Measurements from ENCODE around the gene BBS12.

The BBS12 gene

GRCh38 chr4:122692641-122693520 is 39.6 kb upstream of the BBS12 start:
- no peak for DNase-seq (ENCODE audit: low spot score)
- no peak for TF ChIP-seq CTCF (IDR thresholded peaks at IDR 0.05; ENCODE audit: borderline replicate concordance, control extremely low read depth, extremely low read depth, insufficient read depth, missing control alignments)
- in situ Hi-C loops (cut with MboI; ENCODE audit: low sequenced_read_pairs, unreplicated experiment): no loop called here

- TF ChIP-seq CTCF (IDR thresholded peaks at IDR 0.05; ENCODE audit: borderline replicate concordance, control extremely low read depth, extremely low read depth, insufficient read depth, missing control alignments): no peak
- in situ Hi-C loops (cut with MboI; ENCODE audit: low sequenced_read_pairs, unreplicated experiment): no loop called here
- DNase-seq (ENCODE audit: low spot score): no peak
These were observed 37.3 kb upstream of the BBS12 start for GRCh38 chr4:122695226-122695625.

DNA sequence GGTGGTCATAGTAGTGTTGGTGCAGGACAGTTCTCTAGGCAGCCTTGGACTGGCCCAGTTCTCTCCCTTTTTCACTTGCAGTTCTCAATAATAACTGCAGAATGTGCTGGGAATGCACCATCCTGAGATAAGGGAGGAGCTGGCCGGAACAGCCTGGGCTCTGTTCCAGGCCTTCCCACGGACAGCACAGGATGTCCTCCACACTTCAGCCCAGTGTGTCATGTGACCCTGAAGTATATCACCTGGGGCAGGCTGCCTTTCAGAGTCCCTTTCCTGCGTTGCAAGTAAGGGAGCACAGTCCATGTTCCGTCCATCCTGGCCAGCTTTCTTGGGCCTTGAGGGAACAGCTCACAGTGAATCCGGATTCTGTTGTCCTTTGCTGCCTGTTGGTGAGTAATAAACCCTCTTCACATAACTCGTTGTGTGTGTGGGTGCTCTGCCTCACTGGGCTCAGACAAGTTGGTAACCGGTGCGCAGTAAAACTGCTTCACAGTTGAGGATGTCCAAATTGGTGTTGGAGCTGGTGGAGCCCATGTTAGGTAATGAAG is 32.3 kb upstream of the BBS12 start:
- no peak for DNase-seq (ENCODE audit: low spot score)
- in situ Hi-C loops (cut with MboI; ENCODE audit: low sequenced_read_pairs, unreplicated experiment): loop anchor here (10.0 kb wide), 1 partner anchor 95 kb away; no protein-coding TSS in a partner anchor
- no peak for TF ChIP-seq CTCF (IDR thresholded peaks at IDR 0.05; ENCODE audit: borderline replicate concordance, control extremely low read depth, extremely low read depth, insufficient read depth, missing control alignments)

GRCh38 chr4:122701061-122701460 is 31.4 kb upstream of the BBS12 start:
- no peak for DNase-seq (ENCODE audit: low spot score)
- in situ Hi-C loops (cut with MboI; ENCODE audit: low sequenced_read_pairs, unreplicated experiment): loop anchor here (10.0 kb wide), 1 partner anchor 96 kb away; no protein-coding TSS in a partner anchor
- no peak for TF ChIP-seq CTCF (IDR thresholded peaks at IDR 0.05; ENCODE audit: borderline replicate concordance, control extremely low read depth, extremely low read depth, insufficient read depth, missing control alignments)

DNA sequence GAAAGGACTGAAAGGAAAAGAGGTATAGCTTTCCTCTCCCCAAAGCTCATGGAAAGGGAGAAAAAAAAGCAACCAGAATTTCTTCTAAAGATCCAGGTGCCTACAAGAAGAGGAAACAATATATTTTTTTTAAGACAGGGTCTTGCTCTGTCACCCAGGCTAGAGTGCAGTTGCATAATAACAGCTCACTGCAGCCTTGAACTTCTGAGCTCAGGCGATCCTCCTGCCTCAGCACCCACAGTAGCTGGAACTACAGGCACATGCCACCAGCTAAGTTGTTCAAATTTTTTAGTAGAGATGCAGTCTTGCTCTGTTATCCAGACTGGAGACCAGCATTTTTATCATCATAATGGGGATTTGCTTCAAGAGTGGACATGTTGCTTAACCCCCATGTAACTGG is 30.5 kb upstream of the BBS12 start:
- no peak for DNase-seq (ENCODE audit: low spot score)
- no peak for TF ChIP-seq CTCF (IDR thresholded peaks at IDR 0.05; ENCODE audit: borderline replicate concordance, control extremely low read depth, extremely low read depth, insufficient read depth, missing control alignments)
- in situ Hi-C loops (cut with MboI; ENCODE audit: low sequenced_read_pairs, unreplicated experiment): loop anchor here (10.0 kb wide), 1 partner anchor 97 kb away; no protein-coding TSS in a partner anchor

GRCh38 chr4:122702939-122703338 is 29.6 kb upstream of the BBS12 start:
- in situ Hi-C loops (cut with MboI; ENCODE audit: low sequenced_read_pairs, unreplicated experiment): loop anchor here (10.0 kb wide), 1 partner anchor 98 kb away; no protein-coding TSS in a partner anchor
- no peak for DNase-seq (ENCODE audit: low spot score)
- no peak for TF ChIP-seq CTCF (IDR thresholded peaks at IDR 0.05; ENCODE audit: borderline replicate concordance, control extremely low read depth, extremely low read depth, insufficient read depth, missing control alignments)

Data from GM13976 (cell line).